Renal pelvis (tissue), 4 donors: ENCODE results near the gene ARIH2. TPM values are rescaled to one million over a fixed set of nuclear protein-coding genes. Genes with fewer than 3 reads are reported as not detected.

Experiments
- DNase-seq: peaks from one replicate; pipeline ENCODE4 v3.0.0-alpha.2; 2013
- polyA plus RNA-seq, 3 donors: library from polyadenylated mRNA; unstranded; fragments of 120-200 nt; gene quantifications; one replicate each; pipeline ENCODE4 v1.2.1, GENCODE V29; 2013; ENCODE audit not compliant: insufficient read length in 3 of 3

The ARIH2 gene
- polyA plus RNA-seq, 3 donors = 65.3 to 111 (median 94.8) TPM

DNA sequence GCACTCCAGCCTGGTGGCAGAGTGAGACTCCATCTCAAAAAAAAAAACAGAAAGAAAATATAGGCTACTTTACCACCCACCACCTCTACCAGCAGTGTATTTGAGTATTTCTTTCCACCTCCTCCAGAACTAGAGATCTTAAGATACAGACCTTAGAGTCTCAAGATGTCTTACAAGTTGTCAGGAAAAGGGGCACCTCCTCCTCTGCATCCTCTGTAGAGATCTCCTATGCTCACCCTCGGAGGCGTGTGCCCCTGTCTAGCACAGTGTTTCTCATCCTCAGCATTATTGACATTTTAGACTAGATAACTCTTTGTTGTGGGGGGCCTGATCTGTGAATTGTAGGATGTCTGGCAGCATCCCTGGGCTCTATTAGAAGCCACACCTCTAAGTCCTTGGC is 43.7 kb downstream of the ARIH2 start:
- DNase-seq = no peak

DNA sequence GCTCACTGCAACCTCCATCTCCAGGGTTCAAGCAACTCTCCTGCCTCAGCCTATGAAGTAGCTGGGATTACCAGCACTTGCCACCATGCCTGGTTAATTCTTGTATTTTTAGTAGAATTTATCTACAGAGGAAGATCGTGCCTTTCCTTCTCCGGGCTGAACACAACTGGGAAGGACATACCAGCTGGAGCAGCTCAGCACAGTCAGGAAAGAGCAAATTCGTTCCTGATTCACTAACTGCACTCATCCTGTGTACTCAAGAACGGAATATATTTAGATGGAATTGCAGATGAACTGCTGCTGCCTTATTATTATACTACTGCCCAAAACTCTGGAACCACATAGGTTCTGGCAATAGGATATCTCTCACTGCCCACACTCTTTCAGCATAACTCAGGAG is 44.3 kb downstream of the ARIH2 start:
- no peak for DNase-seq

DNA sequence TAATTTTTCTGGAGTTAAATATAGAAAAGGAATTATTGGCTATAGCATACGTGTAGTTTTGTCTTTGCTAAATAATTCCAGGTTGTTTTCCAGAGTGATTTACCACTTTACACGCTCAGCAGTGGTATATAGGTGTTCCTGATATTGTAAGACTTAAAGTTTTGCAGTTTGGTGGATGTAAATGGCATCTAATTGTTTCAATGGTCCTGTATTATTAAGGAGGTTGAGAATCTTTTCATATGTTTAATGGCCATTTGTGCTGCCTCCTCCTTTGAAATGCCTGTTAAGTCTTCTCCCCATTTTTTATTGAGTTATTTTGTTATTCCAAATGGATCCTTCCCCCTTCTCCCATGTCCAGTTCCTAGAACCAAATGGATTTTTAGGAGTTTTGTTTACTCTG is 44.9 kb downstream of the ARIH2 start:
- no peak for DNase-seq

DNA sequence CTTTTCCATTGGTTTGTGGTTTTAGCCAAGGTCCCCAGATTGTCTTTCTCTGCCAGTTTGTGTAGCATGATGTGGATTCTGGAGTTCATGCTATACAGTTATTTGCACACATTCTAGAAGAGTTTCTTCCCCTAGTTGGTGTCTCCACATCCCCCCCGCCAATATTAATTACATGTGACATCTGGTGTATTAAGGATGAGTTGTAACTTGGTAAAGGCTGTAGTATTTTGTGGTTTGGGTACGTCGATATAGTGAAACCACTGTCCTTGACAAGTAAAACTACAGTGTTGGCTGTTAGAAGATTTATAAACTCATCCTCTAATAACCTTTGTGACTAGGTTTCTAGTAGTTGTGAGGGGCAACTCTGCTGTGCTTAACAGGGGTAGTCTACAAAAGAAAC is 47.7 kb downstream of the ARIH2 start:
- no peak for DNase-seq

DNA sequence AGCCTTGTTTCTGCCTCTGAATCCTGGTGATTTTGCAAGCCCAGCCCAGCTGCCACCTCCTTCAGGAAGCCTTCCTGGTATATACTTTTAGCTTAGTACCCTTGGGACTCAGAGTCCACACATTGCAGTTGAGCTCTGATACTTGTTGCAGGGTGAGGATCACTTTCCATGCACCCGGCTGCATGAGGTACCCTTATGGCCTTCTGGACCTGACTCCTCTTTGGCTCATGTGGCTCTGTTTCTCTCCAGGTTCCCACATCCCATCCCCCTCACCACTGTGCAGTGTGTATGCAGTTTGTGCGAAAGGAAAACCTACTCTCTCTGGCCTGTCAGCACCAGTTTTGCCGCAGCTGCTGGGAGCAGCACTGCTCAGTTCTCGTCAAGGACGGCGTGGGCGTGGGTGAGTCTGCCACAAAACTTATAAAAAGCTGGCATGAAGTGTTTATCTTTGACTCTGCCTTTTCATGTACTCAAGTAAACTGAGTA is 48.3 kb downstream of the ARIH2 start:
- DNase-seq = no peak

DNA sequence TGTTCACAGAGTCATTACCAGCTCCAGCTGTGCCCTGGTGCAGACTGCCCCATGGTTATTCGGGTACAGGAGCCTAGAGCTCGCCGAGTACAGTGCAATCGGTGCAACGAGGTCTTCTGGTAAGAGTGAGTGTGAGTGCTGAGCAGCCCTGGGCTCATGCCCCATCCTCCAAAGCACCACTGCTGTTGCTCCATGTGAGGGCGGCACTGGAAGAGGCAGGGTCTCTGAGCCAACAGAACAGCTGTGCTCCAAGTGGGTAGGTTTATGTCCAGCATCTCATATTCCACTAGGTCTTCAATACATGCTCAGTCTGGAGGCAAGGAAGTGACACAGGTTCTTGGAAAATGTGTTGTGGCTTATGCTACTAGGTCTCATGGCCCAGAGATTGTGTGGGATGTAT is 51.9 kb downstream of the ARIH2 start:
- DNase-seq = no peak

DNA sequence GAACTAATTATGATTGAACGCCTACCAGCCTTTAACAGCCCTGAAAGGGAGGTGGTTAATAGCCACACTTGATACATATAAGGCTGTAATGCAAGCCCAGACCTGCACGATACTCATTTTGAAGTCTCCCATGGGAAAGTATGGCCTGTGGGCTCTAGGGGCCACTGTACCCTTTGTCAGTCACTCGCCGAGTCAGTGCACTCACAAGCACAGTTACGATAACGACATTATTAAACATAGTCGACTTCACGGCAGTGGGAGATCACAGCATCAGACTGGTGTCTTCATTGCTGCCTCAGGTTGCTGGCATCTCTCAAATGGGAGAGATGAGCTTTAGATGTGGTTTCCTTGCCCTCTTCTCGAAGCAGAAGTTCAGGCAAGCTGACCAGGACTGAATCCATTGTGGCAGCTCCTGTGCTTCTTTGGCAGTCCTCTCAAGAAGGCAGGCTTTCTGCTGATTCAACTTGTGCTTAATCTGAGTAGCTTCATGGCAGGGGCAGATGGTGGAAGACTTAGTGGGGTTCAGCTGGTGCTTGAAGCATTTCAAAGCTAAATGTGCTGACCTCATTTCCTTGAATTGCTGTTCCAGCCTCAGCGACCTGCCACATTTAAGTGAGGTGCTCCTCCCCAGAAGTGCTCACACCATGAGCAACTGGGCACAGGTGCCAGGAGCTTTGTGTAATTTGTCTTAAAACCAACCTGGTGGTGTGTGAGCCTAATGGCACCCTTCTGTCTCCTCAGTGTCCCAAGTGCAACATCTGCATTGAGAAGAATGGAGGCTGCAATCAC is 55.6 kb downstream of the ARIH2 start:
- no peak for DNase-seq

DNA sequence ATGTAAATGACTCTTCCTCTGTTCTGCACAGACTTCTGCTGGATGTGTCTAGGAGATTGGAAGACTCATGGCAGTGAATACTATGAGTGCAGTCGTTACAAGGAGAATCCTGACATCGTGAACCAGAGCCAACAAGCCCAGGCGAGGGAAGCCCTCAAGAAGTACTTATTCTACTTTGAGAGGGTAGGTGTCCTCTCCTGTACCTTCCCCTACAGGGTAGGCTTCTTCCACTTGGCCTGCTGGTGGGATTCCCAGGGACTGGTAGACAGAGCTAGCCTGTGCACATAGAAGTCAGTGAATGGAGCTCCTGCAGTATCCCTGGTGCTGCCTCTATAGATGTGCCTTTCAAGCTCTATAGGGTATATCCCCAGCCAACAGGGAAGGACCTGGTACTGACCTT is 60.8 kb downstream of the ARIH2 start:
- DNase-seq = no peak

DNA sequence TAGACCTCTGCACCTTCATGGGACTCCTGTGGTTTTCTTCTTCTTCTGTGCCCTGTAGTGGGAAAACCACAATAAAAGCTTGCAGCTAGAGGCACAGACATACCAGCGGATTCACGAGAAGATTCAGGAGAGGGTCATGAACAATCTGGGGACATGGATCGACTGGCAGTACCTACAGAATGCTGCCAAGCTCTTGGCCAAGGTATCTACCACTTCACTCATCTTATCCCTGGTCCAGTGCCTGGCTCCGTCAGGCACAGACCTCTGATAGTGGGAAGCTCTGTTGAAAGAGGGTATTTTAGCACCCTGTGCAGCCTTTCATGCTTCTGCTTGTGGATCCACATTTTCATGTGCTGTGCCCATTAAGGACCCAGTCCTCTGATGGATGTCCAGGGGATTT is 61.7 kb downstream of the ARIH2 start:
- DNase-seq = no peak

DNA sequence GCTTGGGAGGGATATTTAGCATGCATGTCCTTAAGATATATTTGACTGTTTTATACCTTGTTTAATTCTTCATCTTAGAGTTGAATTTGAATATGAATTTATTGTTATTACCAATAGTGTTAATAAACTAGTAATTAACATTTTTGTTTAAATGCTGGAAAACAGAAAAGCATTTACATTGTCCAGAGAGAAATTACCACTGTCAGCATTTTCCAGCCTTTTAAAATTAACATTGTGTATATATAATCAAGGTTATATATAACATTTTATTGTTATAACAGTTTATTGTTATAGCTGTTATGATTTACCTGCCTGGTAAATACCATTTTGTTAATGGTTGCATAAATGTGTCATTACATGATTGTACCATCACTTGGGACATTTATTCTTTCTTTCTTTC is 63.4 kb downstream of the ARIH2 start:
- no peak for DNase-seq

DNA sequence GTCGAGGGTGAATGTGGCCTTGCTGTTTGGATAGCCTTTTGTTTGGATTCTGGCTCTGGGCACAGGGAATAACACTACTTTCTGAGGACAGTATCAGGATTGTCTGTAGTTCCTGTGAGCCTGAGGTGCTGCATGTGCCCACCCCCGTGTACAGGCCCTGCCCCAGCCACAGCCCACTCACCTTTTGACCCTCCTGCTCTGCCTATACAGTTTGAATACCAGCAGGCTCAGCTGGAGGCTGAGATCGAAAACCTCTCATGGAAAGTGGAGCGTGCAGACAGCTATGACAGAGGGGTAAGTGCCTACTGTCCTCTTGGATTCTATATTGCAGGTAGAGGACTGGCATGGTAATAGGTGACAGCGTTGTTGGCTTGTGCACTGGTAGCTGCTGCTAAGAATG is 64.0 kb downstream of the ARIH2 start:
- no peak for DNase-seq

DNA sequence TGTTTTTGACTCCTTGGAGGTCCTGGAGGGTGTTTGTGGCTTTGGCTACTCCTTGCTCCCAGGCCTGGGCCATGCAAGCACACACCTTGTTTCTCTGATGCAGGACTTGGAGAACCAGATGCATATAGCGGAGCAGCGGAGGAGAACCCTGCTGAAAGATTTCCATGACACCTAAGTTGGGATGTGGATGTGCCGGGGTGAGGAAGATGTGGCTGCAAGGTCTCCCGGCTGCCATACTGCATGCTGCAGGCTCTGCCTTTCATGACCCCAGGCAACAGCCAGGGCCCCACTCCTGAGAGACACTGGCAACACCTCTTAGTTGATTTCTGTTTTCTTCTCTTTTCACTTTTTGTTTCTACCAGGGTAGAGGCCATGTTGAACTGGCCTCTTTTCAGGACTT is 64.5 kb downstream of the ARIH2 start:
- DNase-seq = no peak

DNA sequence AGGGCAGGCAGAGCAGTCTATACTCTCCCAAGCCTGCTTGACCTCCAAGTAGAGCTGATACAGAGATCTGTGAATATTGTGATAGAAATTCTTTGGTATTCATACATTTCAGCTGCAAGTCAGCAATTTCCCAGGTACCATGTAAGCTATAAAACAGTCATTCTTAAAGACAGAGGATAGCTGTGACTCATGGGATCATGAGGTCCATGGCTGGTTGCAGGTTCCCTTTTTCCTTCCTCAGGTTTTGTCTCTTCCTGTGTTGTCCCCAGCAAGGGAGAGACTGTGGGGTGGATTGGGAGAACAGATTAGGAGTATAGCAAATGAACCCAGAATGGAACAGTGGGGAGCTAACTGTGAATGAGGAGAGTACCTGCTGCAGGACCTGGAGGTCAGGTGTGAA is 66.0 kb downstream of the ARIH2 start:
- no peak for DNase-seq

DNA sequence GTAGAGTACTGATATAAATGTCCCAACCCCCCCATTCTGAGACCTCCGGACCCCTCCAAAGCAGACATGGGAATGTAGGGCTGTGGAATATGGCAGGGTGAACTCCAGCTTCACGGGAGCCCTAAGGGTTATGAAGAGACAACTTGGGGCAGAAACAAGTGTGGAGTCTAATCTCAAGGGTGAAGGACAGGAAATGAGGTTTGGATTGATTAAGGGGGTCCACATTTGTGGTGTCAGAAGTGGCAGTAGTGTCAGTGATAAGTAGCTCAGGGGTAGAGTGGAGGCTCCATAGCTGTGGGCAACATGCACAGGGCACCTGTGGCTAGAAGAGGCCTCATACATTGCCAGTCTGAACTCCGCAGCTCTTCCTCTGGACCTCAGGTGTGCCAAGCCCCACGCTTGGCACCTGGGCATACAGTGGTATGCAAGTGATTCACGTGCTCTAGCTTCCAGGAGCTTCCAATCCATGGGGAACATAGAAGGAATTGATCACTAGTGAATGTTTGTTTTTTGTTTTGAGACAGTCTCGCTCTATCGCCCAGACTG is 67.3 kb downstream of the ARIH2 start:
- no peak for DNase-seq

DNA sequence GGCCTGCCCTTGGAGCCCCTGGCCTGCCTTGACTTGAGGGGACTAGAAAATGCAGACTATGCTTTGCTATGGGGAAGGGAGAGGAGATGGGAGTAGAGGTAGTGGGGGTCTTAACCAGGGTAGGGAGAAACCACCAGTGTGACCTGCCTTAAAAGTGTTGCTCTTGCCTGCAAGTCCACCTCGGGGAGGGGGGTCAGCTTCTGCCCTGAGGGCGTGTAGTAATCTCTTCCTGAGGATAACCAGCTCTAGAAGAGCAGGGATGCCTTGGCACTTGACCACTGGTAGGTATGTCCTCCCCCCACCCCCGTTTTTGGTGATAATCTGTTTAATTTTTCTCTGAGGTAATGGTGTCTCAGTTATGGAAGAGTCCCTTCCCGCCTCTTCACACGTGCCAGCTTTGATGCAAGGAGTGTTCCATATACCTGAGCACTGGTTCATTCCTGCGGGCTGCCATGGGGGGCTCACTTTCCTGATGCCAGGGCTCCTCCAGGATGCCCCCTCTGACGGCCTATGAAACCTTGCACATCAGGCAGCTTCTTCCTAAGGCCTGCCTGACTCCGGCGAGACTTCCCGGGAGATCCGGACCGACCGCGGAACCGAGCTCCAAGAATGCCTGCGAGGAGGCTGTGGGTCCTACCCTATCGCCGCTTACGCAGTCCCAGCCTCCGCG is 70.6 kb downstream of the ARIH2 start:
- DNase-seq = no peak

DNA sequence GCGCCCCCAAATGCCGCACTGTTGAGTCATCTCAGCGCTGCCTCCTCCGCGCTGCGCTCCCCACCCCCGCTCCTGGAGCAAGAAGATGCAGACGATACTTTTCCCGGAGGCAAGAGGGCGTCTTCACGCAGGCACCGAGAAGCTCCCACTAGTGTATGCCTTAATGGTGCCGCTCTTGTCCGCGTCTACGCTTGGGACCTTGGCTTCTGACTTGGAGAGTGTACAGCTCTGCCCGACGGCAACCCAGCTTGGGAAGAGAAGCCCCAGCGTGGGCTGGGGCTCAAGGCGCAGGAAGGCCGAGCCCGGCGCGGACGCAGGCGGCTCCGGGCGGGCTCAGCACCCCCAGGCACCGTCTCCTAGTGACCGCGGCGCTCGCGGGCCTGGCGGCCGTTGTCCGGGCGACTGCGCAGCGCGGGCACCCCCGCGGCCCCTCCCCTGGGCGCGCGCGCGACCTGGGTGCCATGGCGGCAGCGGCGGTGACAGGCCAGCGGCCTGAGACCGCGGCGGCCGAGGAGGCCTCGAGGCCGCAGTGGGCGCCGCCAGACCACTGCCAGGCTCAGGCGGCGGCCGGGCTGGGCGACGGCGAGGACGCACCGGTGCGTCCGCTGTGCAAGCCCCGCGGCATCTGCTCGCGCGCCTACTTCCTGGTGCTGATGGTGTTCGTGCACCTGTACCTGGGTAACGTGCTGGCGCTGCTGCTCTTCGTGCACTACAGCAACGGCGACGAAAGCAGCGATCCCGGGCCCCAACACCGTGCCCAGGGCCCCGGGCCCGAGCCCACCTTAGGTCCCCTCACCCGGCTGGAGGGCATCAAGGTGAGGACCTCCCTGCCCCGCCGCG is 71.4 kb downstream of the ARIH2 start, which contains the start of gene P4HTM:
TSS of gene P4HTM (plus strand) at position 446 of the 840 bp plus-strand sequence. CDS start at position 462, 16 bp downstream.
- peak; percentile 88 for DNase-seq

DNA sequence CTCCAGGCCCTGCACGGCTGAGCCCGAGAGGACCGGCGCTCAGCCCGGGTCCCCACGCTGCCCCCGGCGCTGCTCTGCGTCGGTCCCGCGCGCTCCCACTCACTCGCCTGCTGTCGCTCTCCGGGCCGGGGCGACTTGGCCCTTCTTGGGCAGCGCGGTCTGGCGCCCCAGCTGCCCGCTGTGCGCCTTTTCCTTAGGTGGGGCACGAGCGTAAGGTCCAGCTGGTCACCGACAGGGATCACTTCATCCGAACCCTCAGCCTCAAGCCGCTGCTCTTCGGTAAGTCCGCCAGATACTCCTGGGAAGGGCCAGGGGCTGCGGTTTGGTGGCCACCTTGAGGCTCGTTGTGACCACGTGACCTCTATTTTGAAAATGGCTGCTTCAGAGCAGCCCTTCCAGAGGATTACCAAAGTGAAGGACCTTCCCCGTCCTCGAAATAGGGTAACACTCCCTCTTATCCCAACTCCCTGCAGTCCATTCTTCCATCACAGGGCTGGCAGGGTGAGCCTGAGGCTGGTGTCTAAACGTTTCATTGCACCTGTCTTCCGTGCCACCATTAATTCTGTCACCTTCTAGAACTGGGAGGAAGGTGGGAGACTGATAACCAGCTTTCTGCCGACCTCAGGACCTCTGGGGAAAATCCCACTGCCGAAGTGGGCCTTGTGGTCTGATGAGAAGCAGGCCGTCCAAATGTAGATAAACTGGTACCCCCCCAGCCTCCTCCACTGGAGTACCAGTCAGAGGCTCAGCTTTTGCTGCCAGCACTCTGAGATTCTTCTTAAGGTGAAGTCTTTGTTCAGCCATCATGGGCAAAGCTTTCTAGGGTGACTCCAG is 72.2 kb downstream of the ARIH2 start:
- DNase-seq = peak; percentile 16

DNA sequence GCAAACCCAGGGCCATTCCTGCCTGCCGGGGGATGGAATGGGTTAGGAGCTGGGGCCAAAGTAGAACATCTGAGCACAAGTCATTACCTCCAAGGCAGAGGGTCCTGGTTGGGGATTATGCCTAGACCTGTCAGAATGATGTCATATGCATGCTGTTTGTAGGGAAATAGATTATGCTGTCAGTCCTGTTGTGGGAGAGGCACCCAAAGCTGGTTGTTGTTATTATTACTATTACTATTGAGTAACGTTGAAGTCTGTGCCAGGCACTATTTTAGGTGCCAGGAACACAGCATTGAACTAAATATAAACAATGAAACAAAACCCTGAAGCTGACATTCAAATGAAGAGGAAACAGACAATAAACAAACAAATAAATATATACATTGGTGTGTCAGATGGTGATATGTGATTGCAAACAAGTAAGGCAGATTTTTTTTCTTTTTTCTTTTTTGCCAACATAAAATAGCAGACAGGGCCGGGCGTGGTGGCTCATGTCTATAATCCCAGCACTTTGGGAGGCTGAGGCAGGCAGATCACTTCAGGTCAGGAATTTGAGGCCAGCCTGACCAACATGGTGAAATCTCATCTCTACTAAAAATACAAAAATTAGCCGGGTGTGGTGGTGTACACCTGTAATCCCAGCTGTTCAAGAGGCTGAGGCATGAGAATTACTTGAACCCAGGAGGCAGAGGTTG is 73.4 kb downstream of the ARIH2 start:
- DNase-seq = no peak

DNA sequence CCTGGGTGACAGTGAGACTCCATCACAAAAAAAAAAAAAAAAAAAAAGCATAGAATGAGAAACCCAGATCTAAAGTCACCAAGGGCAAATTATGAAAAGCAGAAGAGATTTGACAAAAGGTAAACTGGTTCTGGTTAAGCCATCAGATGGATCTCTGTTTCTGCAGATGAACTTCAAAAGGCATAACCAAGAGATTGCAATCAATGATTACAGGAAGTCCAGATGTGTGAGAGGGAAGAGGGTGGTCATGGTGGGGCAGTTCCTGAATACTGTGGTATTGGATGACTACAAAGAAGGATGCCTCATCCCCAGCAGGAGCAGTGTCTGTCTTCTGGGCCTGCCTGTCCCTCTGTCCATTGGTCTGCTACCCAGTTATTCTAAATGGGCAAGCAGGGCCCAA is 75.2 kb downstream of the ARIH2 start:
- DNase-seq = no peak

DNA sequence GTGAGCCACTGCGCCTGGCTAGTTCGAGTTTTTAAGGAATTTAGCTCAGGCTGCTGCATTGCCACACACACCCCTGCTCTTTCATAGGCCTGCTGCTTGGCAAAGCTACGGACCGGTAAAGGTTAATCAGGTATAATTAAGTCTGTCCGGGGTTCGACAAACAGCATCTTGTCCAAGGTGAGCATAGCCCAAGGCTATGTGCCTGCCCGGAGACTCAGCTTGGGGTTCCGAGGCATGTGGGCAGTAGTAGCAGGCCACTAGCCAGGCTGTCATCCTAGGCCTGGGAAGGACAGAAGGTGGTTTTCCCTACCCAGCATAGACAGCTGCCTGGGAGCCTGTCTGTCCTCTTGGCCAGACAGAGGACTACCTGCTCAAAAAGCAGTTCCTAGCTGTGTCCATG is 78.0 kb downstream of the ARIH2 start:
- no peak for DNase-seq
